Right atrium auricular region (tissue), 2 donors: ENCODE data around the gene SPPL3. TPM values are rescaled to one million over a fixed set of nuclear protein-coding genes. Genes with fewer than 3 reads are reported as not detected.

Experiments used
- DNase-seq: peaks from one replicate; pipeline ENCODE4 v3.0.0-alpha.2; 2019; ENCODE audit warnings: low spot score
- H3K27ac ChIP-seq, 2 donors: fragments of 200-600 bp; sonication (generic); 1 replicate in 1 of 2; 2 replicates in 1 of 2; pipeline ENCODE4 v1.5.1; 2016 to 2019
- H3K27me3 ChIP-seq, 2 donors: fragments of 200-600 bp; sonication (generic); one replicate each; pipeline versions ENCODE4 v1.5.1 to v1.6.0; 2017 to 2019
- H3K36me3 ChIP-seq: fragments of 200-600 bp; sonication (generic); one replicate; pipeline ENCODE4 v1.5.1; 2016
- H3K4me1 ChIP-seq, 2 donors: fragments of 200-600 bp; sonication (generic); one replicate each; pipeline versions ENCODE4 v1.5.1 to v1.6.0; 2017 to 2019
- H3K4me3 ChIP-seq, 2 donors: fragments of 200-600 bp; sonication (generic); 1 replicate in 1 of 2; 2 replicates in 1 of 2; pipeline ENCODE4 v1.5.1; 2017 to 2019; ENCODE audit warnings: mild to moderate bottlenecking in 1 of 2, moderate library complexity in 1 of 2
- H3K9me3 ChIP-seq, 2 donors: fragments of 200-600 bp; sonication (generic); one replicate each; pipeline ENCODE4 v1.5.1; 2019
- CTCF ChIP-seq, 2 donors: fragments of 200-600 bp; sonication (generic); IDR thresholded peaks; one replicate each; pipeline ENCODE4 v1.5.1; 2019; ENCODE audit warnings: antibody characterized with exemption in 2 of 2
- total RNA-seq, 2 donors: library from RNA; depleted of rRNA; stranded (reverse); fragments of >200 nt; gene quantifications; one replicate each; pipeline ENCODE4 v1.1.0, GENCODE V29; 2016

SPPL3 gene
- total RNA-seq, 2 donors from 2014 or later = 13.8 to 16.5 TPM

GRCh38 chr12:120928864-120929652 is 24.9 kb upstream of the SPPL3 start:
- H3K36me3 ChIP-seq = no peaks in the 10 kb centered on the region
- H3K4me1 ChIP-seq = no peaks in the 10 kb centered on the region
- H3K4me3 ChIP-seq = no peak overlapping the region
- H3K27me3 ChIP-seq = no peaks in the 10 kb centered on the region
- H3K27ac ChIP-seq = no peak overlapping the region
- TF ChIP-seq CTCF (IDR thresholded peaks at IDR 0.05) = no peak
- H3K9me3 ChIP-seq = no peaks in the 10 kb centered on the region
- DNase-seq = no peak

- Histone ChIP-seq H3K9me3 (no peaks in the 10 kb centered on the region), H3K27ac (no peak overlapping the region), H3K27me3 (no peaks in the 10 kb centered on the region), H3K4me1 (no peaks in the 10 kb centered on the region), H3K36me3 (no peaks in the 10 kb centered on the region), H3K4me3 (no peak overlapping the region)
- DNase-seq = no peak
- TF ChIP-seq CTCF (IDR thresholded peaks at IDR 0.05) = no peak
These were observed 21.8 kb upstream of the SPPL3 start for GRCh38 chr12:120925740-120926563.

GRCh38 chr12:120922279-120922678 is 18.1 kb upstream of the SPPL3 start:
- no peak for DNase-seq
- no peak for TF ChIP-seq CTCF (IDR thresholded peaks at IDR 0.05)
- no peaks in the 10 kb centered on the region for H3K36me3 ChIP-seq
- H3K9me3 ChIP-seq = peaks cover 0 to 21% of the 10 kb centered on the region in 2 donors
- no peak overlapping the region for H3K4me3 ChIP-seq
- H3K27me3 ChIP-seq = no peaks in the 10 kb centered on the region
- H3K27ac ChIP-seq = no peak overlapping the region
- H3K4me1 ChIP-seq = no peaks in the 10 kb centered on the region

- Histone ChIP-seq H3K4me1 (no peaks in the 10 kb centered on the region), H3K9me3 (peaks cover 0 to 25% of the 10 kb centered on the region in 2 donors), H3K4me3 (no peak overlapping the region), H3K36me3 (no peaks in the 10 kb centered on the region), H3K27me3 (no peaks in the 10 kb centered on the region), H3K27ac (no peak overlapping the region)
- DNase-seq = no peak
- no peak for TF ChIP-seq CTCF (IDR thresholded peaks at IDR 0.05)
These were observed 17.5 kb upstream of the SPPL3 start for GRCh38 chr12:120921637-120922036.

- no peak for DNase-seq
- TF ChIP-seq CTCF (IDR thresholded peaks at IDR 0.05) = no peak
These were observed 16.0 kb upstream of the SPPL3 start for GRCh38 chr12:120920178-120920577.

More at GRCh38 chr12:120920178-120920577, 16.0 kb upstream of the SPPL3 start:
- Histone ChIP-seq H3K27ac (no peak overlapping the region), H3K36me3 (no peaks in the 10 kb centered on the region), H3K27me3 (no peaks in the 10 kb centered on the region), H3K4me1 (no peaks in the 10 kb centered on the region), H3K4me3 (no peak overlapping the region), H3K9me3 (peaks cover 0 to 25% of the 10 kb centered on the region in 2 donors)
